Measurements from ENCODE around the gene GSTA2. TPM values are rescaled to one million over a fixed set of nuclear protein-coding genes. Genes with fewer than 3 reads are reported as not detected.

GSTA2 gene
- total RNA-seq, 1 experiment from 2014 or later: not detected

DNA sequence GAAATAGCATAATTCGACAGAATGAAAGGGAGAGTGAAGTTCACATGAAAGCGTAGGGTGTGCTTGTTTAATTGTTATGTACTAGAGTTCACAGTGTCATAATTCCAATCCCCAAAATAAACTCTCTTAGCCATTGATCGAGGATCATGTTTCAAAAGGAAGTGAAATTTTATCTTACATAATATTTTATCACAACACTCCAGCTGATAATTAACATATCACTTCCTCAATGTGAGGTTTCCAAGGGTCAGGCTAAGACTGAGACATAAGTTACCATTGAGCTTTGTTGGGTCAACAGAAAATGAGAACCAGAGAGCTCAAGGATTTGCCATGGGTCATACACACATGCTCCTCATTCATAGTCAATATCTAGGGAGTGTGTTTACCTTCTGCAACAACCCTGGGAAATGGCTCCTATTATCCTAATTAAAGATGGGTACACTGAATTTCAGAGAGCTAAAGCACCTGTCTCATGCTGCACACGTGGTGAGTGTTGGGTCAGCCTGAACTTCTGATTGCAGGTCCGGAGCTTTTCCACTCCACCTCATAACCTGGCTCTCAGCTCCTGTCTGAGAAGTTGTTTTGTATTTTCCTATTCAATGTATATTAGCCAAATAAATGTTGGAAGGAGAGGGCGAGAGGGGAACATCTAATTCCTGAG, 3.0 kb downstream of the GSTA2 start:
- no peak overlapping the region for H4K8ac ChIP-seq (replicated peaks; ENCODE audit: insufficient read length, low read depth, low read length)
- no peak overlapping the region for H3K27ac ChIP-seq (ENCODE audit: insufficient read length, low read depth, low read length)
- Mint-ChIP-seq H3K27me3 (ENCODE audit: low read depth) (no peaks in the 10 kb centered on the region; the same call in 1 of the 2 replicates), H3K4me3 (no peak overlapping the region), H3K4me1 (peaks cover 6 to 8% of the 10 kb centered on the region in 2 experiments; a peak in 2 of 4 replicates), H3K27ac (no peak overlapping the region), H3K9me3 (peaks cover 3 to 4% of the 10 kb centered on the region in 2 experiments; a peak in 3 of 5 replicates), H3K36me3 (ENCODE audit: insufficient read depth in 1 of 3, low read depth in 3 of 3) (peaks cover 0 to 2% (median 0%) of the 10 kb centered on the region in 3 experiments; a peak in 2 of 7 replicates)
- H3K23me2 ChIP-seq (ENCODE audit: insufficient read length, low read depth, low read length, poor library complexity, severe bottlenecking): no peaks in the 10 kb centered on the region
- DNase-seq: no peak
- no peaks in the 10 kb centered on the region for H4K20me1 ChIP-seq (ENCODE audit: control insufficient read depth, insufficient read depth, insufficient read length)
- WGBS (ENCODE audit: extremely low coverage, insufficient read length, low lambda C conversion rate): no CpG with 5 or more reads among the region's 6 CpGs
- no peaks in the 10 kb centered on the region for H3K9me3 ChIP-seq (ENCODE audit: control insufficient read depth, low read depth, low read length)
- TF ChIP-seq, protein P1, sequence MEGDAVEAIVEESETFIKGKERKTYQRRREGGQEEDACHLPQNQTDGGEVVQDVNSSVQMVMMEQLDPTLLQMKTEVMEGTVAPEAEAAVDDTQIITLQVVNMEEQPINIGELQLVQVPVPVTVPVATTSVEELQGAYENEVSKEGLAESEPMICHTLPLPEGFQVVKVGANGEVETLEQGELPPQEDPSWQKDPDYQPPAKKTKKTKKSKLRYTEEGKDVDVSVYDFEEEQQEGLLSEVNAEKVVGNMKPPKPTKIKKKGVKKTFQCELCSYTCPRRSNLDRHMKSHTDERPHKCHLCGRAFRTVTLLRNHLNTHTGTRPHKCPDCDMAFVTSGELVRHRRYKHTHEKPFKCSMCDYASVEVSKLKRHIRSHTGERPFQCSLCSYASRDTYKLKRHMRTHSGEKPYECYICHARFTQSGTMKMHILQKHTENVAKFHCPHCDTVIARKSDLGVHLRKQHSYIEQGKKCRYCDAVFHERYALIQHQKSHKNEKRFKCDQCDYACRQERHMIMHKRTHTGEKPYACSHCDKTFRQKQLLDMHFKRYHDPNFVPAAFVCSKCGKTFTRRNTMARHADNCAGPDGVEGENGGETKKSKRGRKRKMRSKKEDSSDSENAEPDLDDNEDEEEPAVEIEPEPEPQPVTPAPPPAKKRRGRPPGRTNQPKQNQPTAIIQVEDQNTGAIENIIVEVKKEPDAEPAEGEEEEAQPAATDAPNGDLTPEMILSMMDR (conservative IDR thresholded peaks at IDR 0.05): no peak
- H3K79me2 ChIP-seq (ENCODE audit: insufficient read depth, low read length): no peaks in the 10 kb centered on the region
- H3K23ac ChIP-seq (ENCODE audit: insufficient read length, low read depth, low read length): no peak overlapping the region
- no peak overlapping the region for H3K18ac ChIP-seq (ENCODE audit: insufficient read length, low read depth, low read length)
- H4K91ac ChIP-seq (ENCODE audit: insufficient read length, low read depth, low read length): no peak overlapping the region
- H3T11ph ChIP-seq (ENCODE audit: low read length): no peak overlapping the region
- no peak overlapping the region for H3K9ac ChIP-seq (ENCODE audit: extremely low read depth, insufficient read length, low read length)
- no peaks in the 10 kb centered on the region for H3K27me3 ChIP-seq (ENCODE audit: insufficient read depth, low read length)
- no peak overlapping the region for H2BK15ac ChIP-seq (ENCODE audit: low read depth, low read length)
- H2AFZ ChIP-seq (ENCODE audit: low read length): no peak overlapping the region
- H2BK20ac ChIP-seq (ENCODE audit: low read depth, low read length, poor library complexity, severe bottlenecking): no peak overlapping the region
- H2BK12ac ChIP-seq (ENCODE audit: insufficient read length, low read depth, low read length): no peak overlapping the region
- H3K14ac ChIP-seq (ENCODE audit: insufficient read depth, low read length): no peak overlapping the region
- H3K4me2 ChIP-seq (ENCODE audit: insufficient read depth, insufficient read length, low read length): no peak overlapping the region
- no peak overlapping the region for H3K4ac ChIP-seq (ENCODE audit: low read depth, low read length)
- H2BK120ac ChIP-seq (ENCODE audit: low read depth, low read length, poor library complexity, severe bottlenecking): no peak overlapping the region
- no peaks in the 10 kb centered on the region for H3K4me1 ChIP-seq (ENCODE audit: insufficient read depth, low read length)
- no peak overlapping the region for H2BK5ac ChIP-seq (ENCODE audit: insufficient read length, low read length)
- no peak overlapping the region for H2AK5ac ChIP-seq (ENCODE audit: insufficient read length, low read length)
- no peak overlapping the region for H3K56ac ChIP-seq (ENCODE audit: insufficient read length, low read depth, low read length)
- H3K79me1 ChIP-seq (ENCODE audit: insufficient read depth, low read depth, low read length, poor library complexity, severe bottlenecking): no peaks in the 10 kb centered on the region
- no peak overlapping the region for H4K5ac ChIP-seq (ENCODE audit: insufficient read length, low read depth, low read length)
